Uterus (tissue), 2 donors: Measurements from ENCODE around the gene TMEM272.

Source experiments
- CTCF ChIP-seq, 4 experiments: fragments of 200-600 bp in 2 of 4; fragments of 450-650 bp in 2 of 4; sonication (generic) in 2 of 4; IDR thresholded peaks; one replicate each; pipeline ENCODE4 v1.5.1; 2016 to 2019; ENCODE audit warnings: antibody characterized with exemption in 4 of 4, mild to moderate bottlenecking in 2 of 4, moderate library complexity in 1 of 4
- POLR2A ChIP-seq, 2 donors: fragments of 450-650 bp; IDR thresholded peaks; one replicate each; pipeline ENCODE4 v1.6.1; 2016; ENCODE audit warnings: antibody characterized with exemption in 2 of 2, mild to moderate bottlenecking in 1 of 2, moderate library complexity in 1 of 2

DNA sequence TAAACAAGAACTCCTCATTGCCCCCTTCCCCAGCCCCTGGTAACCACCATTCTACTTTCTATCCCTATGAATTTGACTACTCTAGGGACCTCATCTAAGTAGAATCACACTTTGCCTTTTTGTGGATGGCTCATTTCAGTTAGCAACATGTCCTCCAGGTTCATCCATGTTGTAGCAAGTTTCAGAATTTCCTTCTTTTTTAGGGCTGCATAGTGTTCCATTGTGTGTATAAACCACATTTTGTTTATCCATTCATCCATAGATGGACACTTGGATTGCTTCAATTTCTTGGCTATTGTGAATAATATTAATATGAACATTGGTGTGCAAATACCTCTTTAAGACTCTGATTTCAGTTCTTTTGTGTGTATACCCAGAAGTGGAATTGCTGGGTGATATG, 36.2 kb downstream of the TMEM272 start:
- TF ChIP-seq POLR2A (IDR thresholded peaks at IDR 0.05) (no peak), CTCF (IDR thresholded peaks at IDR 0.05) (no peak)
